ENCODE measurements around the gene TEX52. TPM values are rescaled to one million over a fixed set of nuclear protein-coding genes. Genes with fewer than 3 reads are reported as not detected.

TEX52 gene
- total and polyA plus RNA-seq, 12 donors = not detected

- intact Hi-C loops (cut with DNase I) = no loop called here
Observed at GRCh38 chr12:2897418-2897817, 40.6 kb upstream of the TEX52 start.

DNA sequence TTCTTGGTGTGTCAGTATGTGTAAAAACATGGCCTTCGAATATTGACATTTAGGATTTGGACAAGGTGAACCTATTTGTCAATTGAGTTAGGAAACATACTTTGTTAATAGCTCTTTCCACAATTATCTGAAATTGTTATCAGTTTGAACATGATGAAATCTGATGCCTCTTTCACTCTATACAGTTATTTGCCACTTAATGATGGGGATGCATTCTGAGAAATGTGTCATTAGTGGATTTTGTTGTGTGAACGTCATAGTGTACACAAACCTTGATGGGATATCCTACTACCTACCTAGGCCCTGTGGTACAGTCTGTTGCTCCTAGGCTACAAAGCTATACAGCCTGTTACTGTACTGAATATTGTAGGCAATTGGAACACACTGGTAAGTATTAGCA, 38.7 kb upstream of the TEX52 start:
- Histone ChIP-seq H3K4me1 (peaks cover 0 to 23% (median 13%) of the 10 kb centered on the region in 9 donors), H3K36me3 (peaks cover 0 to 6% (median 0%) of the 10 kb centered on the region in 9 donors), H3K4me3 (no peak overlapping the region), H3K27me3 (no peaks in the 10 kb centered on the region), H3K9me3 (no peaks in the 10 kb centered on the region), H3K27ac (no peak overlapping the region)
- intact Hi-C loops (cut with DNase I) = no loop called here
- WGBS, 2 donors = 81 to 87% methylated on average over 2 of the region's 2 CpGs
- no peak for DNase-seq
- TF ChIP-seq, protein P1, sequence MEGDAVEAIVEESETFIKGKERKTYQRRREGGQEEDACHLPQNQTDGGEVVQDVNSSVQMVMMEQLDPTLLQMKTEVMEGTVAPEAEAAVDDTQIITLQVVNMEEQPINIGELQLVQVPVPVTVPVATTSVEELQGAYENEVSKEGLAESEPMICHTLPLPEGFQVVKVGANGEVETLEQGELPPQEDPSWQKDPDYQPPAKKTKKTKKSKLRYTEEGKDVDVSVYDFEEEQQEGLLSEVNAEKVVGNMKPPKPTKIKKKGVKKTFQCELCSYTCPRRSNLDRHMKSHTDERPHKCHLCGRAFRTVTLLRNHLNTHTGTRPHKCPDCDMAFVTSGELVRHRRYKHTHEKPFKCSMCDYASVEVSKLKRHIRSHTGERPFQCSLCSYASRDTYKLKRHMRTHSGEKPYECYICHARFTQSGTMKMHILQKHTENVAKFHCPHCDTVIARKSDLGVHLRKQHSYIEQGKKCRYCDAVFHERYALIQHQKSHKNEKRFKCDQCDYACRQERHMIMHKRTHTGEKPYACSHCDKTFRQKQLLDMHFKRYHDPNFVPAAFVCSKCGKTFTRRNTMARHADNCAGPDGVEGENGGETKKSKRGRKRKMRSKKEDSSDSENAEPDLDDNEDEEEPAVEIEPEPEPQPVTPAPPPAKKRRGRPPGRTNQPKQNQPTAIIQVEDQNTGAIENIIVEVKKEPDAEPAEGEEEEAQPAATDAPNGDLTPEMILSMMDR (IDR thresholded peaks at IDR 0.05) = no peak
- no peak for ATAC-seq

More at GRCh38 chr12:2897418-2897817, 40.6 kb upstream of the TEX52 start:
- Histone ChIP-seq H3K4me1 (peaks cover 0 to 21% (median 13%) of the 10 kb centered on the region in 9 donors), H3K4me3 (no peak overlapping the region), H3K27me3 (no peaks in the 10 kb centered on the region), H3K27ac (no peak overlapping the region), H3K9me3 (no peaks in the 10 kb centered on the region), H3K36me3 (peaks cover 0 to 6% (median 0%) of the 10 kb centered on the region in 9 donors)
- no peak for DNase-seq
- TF ChIP-seq, protein P1 (IDR thresholded peaks at IDR 0.05) = no peak
- WGBS, 2 donors = 98 to 100% methylated on average over 5 of the region's 5 CpGs
- no peak for ATAC-seq

DNA sequence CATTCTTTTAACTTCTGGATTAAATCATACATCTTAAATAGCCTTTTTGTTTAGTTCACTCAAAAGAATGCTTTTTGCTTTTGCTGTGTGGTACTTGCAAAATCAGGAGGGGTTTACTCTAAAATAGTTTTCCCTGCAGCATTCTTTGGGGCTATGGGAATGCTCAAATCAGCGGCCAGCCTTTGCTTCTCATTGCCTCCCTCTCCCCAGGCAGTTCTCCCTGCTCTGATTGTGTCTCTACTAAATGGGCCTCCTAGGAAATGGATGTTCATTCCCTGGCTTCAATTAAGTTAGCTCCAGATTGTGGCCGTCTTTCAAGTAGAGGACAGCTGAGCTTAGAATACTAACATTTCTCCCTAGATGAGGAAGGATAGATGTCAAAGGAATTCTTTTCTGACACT, 38.2 kb upstream of the TEX52 start:
- no peak overlapping the region for H3K4me3 ChIP-seq
- intact Hi-C loops (cut with DNase I) = no loop called here

DNA sequence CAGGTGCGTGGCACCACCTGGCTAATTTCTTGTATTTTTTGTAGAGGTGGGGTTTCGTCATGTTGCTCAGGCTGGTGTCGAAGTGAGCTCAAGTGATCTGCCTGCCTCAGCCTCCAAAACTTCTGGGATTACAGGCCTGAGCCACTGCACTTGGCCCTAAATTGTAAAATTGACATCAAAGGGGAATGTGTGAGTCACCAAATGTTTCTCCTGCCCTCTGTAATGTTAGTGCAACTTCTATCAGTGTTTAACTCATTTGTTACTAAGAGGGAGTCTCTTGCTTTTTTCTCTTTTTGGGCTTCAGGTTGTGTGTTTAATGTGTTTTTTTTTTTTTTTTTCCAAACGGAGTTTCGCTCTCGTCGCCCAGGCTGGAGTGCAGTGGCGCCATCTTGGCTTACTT, 36.2 kb upstream of the TEX52 start:
- ATAC-seq = no peak
- no peaks in the 10 kb centered on the region for H3K9me3 ChIP-seq
- TF ChIP-seq, protein P1 (IDR thresholded peaks at IDR 0.05) = no peak
- WGBS, 2 donors = 90% methylated on average over 8 of the region's 8 CpGs
- intact Hi-C loops (cut with DNase I) = loop anchor here in 1 of 10 donors (5.0 kb wide), 1 partner anchor 49 kb away; no protein-coding TSS in a partner anchor
- peaks cover 0 to 30% (median 19%) of the 10 kb centered on the region in 9 donors for H3K4me1 ChIP-seq
- H3K27ac ChIP-seq = no peak overlapping the region
- no peak overlapping the region for H3K4me3 ChIP-seq
- no peaks in the 10 kb centered on the region for H3K27me3 ChIP-seq
- H3K36me3 ChIP-seq = peaks cover 0 to 12% (median 0%) of the 10 kb centered on the region in 9 donors
- DNase-seq = no peak

More for the DNA sequence above, 38.2 kb upstream of the TEX52 start:
- Histone ChIP-seq H3K27ac (no peak overlapping the region), H3K4me1 (peaks cover 0 to 27% (median 17%) of the 10 kb centered on the region in 9 donors), H3K36me3 (peaks cover 0 to 6% (median 0%) of the 10 kb centered on the region in 9 donors), H3K27me3 (no peaks in the 10 kb centered on the region), H3K9me3 (no peaks in the 10 kb centered on the region)
- 65 to 73% methylated on average over 2 of the region's 2 CpGs for WGBS, 2 donors
- DNase-seq (no peak), ATAC-seq (no peak)
- TF ChIP-seq, protein P1 (IDR thresholded peaks at IDR 0.05) = no peak

Measured in heart right ventricle (tissue), 16 donors.